Right lobe of liver (tissue), 6 donors: ENCODE results near the gene KMT5B. TPM values are rescaled to one million over a fixed set of nuclear protein-coding genes. Genes with fewer than 3 reads are reported as not detected.

Experiments
- ATAC-seq, 4 donors: fragments of 200-7000 bp; cut with Tn5 transposase; one replicate each; pipeline ENCODE4 v1.9.1; 2020; ENCODE audit warnings: mild to moderate bottlenecking in 4 of 4, moderate library complexity in 4 of 4
- DNase-seq, 3 donors: peaks; one replicate each; pipeline ENCODE4 v3.0.0-alpha.2; 2020
- H3K27ac ChIP-seq, 3 donors: fragments of 200-600 bp; one replicate each; pipeline ENCODE4 v1.8.0; 2022
- H3K27me3 ChIP-seq, 2 donors: fragments of 200-600 bp; one replicate each; pipeline ENCODE4 v1.8.0; 2022
- H3K36me3 ChIP-seq, 4 donors: fragments of 200-600 bp; sonication (generic) in 1 of 4; one replicate each; pipeline versions ENCODE4 v1.5.1 to v1.8.0; 2017 to 2022; ENCODE audit warnings: control low read depth in 1 of 4
- H3K4me1 ChIP-seq, 4 donors: fragments of 200-600 bp; sonication (generic) in 1 of 4; one replicate each; pipeline versions ENCODE4 v1.5.1 to v1.8.0; 2017 to 2022; ENCODE audit warnings: control low read depth in 1 of 4
- H3K4me3 ChIP-seq, 3 donors: fragments of 200-600 bp; one replicate each; pipeline ENCODE4 v1.8.0; 2022
- H3K9me3 ChIP-seq, 4 donors: fragments of 200-600 bp; sonication (generic) in 1 of 4; one replicate each; pipeline versions ENCODE4 v1.5.1 to v1.8.0; 2017 to 2022; ENCODE audit warnings: control low read depth in 1 of 4
- CTCF ChIP-seq, 4 donors: fragments of 200-600 bp in 3 of 4; fragments of 450-650 bp in 1 of 4; IDR thresholded peaks; one replicate each; pipeline versions ENCODE4 v1.5.1 to v1.8.0; 2016 to 2022; ENCODE audit warnings: antibody characterized with exemption in 4 of 4, mild to moderate bottlenecking in 2 of 4
- POLR2A ChIP-seq: fragments of 450-650 bp; IDR thresholded peaks from one replicate; pipeline ENCODE4 v1.6.1; 2017; ENCODE audit warnings: antibody characterized with exemption, mild to moderate bottlenecking
- WGBS: methylation state at CpG from one replicate; pipeline ENCODE4 v1.1.6; 2018; ENCODE audit warnings: low coverage, low lambda C conversion rate; ENCODE audit not compliant: insufficient coverage; ENCODE audit errors: missing lambda C conversion rate; 5-methylcytosine and 5-hydroxymethylcytosine counted together
- intact Hi-C, 2 donors: fragments of 100-400 bp; cut with DNase I; formaldehyde crosslinking; loops; one replicate each; pipeline versions ENCODE4 v1.11.2 to v1.14.1; 2022
- total RNA-seq, 6 experiments: library from RNA; depleted of rRNA in 2 of 6; stranded (reverse); fragments of >200 nt in 2 of 6; fragmentation: NEBNext Ultra II Directional in 3 of 6; extraction: Animal tissue kit (Norgen Biotek cat#: 25700) in 3 of 6; gene quantifications; one replicate each; pipeline versions ENCODE4 v1.1.0 to v1.2.4, GENCODE V29; 2016 to 2023
- donor health status: DM: no; HTN: yes; CAD: no.
- donor health status: DM: no; HTN: no; CAD: no.
- donor health status: DM: no; HTN: no; CAD: no.
- donor health status: DM: no; HTN: yes; CAD: no.
- donor health status: DM: no; HTN: yes; CAD: no.

Gene KMT5B
- total RNA-seq, 6 experiments from 2014 or later, result 14.3 to 25.9 (median 17.6) TPM

- Histone ChIP-seq H3K36me3 (no peaks in the 10 kb centered on the region), H3K9me3 (no peaks in the 10 kb centered on the region), H3K27ac (no peak overlapping the region), H3K27me3 (no peaks in the 10 kb centered on the region), H3K4me1 (no peaks in the 10 kb centered on the region), H3K4me3 (no peak overlapping the region)
- no peak for ATAC-seq
- no peak for TF ChIP-seq POLR2A
- TF ChIP-seq CTCF (IDR thresholded peaks at IDR 0.05), result no peak
- WGBS, result 73% methylated on average over 6 of the region's 6 CpGs
- no peak for DNase-seq
- intact Hi-C loops, result no loop called here
These were observed 10.2 kb upstream of the KMT5B start for GRCh38 chr11:68223275-68223674.

DNA sequence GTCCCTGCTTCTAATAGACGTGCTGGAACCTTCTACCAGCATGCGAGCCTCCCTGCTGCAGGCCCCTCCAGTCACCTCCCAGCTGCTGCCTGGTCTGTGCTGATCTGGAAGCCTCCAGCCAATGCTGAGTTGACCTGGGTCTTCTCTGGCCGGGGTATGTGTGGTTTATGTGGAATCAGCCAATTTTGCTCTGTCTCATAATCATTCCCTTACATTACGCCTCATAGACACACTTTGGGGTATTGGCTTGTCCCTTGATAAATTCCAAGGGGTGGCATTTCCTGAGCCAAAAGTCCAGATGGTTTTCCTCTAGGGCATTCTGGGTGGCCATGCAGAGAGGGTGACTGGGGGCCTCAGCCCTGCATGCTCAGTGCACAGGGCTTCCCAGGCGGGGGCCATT lies 8.3 kb upstream of the KMT5B start:
- no peaks in the 10 kb centered on the region for H3K9me3 ChIP-seq
- H3K27ac ChIP-seq, result no peak overlapping the region
- ATAC-seq, result no peak
- H3K4me1 ChIP-seq, result no peaks in the 10 kb centered on the region
- H3K27me3 ChIP-seq, result no peaks in the 10 kb centered on the region
- no peak for DNase-seq
- WGBS, result 69% methylated on average over 3 of the region's 5 CpGs
- H3K36me3 ChIP-seq, result no peaks in the 10 kb centered on the region
- intact Hi-C loops, result no loop called here
- TF ChIP-seq CTCF (IDR thresholded peaks at IDR 0.05), result no peak
- no peak for TF ChIP-seq POLR2A
- H3K4me3 ChIP-seq, result no peak overlapping the region

DNA sequence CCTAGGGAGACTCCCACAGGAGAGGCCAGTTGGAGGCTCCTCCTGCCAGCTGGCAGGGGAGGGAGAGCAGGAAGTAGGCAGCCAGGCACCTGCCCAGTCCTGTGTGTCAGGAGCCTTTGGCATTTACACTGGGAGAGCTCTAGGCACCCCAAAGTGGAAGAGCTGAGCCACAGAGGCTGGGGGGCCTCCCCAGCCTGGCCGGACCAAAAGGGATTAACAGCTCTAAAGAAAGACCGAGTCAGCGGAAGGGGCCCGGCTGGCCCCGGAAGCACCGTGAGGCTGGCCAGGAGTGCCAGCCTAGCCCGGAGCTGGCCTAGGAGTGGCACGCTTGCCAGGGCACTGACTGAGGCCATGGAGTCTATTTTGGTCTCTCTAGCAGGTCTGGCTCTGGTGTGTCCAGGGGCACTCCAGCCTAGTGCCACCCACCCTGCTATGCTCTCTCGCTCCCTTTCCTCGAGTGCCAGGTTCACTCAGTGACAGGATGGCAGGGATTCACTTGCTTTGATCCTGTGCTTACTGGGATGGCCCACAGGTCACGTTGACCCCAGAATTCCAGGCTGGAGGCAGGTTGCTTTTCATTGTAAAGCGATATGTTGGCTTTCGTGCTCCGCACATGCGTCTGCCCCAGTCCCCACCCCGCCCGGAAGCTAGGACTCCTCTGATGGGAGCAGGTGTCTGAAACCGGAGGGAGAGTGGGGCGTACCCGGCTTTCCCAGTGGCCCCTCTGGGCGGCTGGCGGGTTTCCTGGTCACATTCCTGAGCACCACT lies 3.3 kb upstream of the KMT5B start:
- 97% methylated on average over 5 of the region's 22 CpGs for WGBS
- Histone ChIP-seq H3K27ac (no peak overlapping the region), H3K4me1 (peaks cover 0 to 20% (median 5%) of the 10 kb centered on the region in 4 donors), H3K27me3 (no peaks in the 10 kb centered on the region), H3K9me3 (no peaks in the 10 kb centered on the region), H3K4me3 (no peak overlapping the region), H3K36me3 (no peaks in the 10 kb centered on the region)
- TF ChIP-seq CTCF (IDR thresholded peaks at IDR 0.05) (no peak), POLR2A (no peak)
- intact Hi-C loops, result loop anchor here in 1 of 2 donors (10.0 kb wide), 1 partner anchor 78 kb away; no protein-coding TSS in a partner anchor
- DNase-seq, result peak; percentile 51 to 64 (median 63)
- ATAC-seq, result peak; percentile 12 to 50 (median 34)

- H3K9me3 ChIP-seq, result no peaks in the 10 kb centered on the region
- TF ChIP-seq POLR2A (no peak), CTCF (IDR thresholded peaks at IDR 0.05) (no peak)
- 77% methylated on average over 3 of the region's 6 CpGs for WGBS
- intact Hi-C loops, result loop anchor here in 1 of 2 donors (10.0 kb wide), 1 partner anchor 79 kb away; no protein-coding TSS in a partner anchor
- no peaks in the 10 kb centered on the region for H3K27me3 ChIP-seq
- ATAC-seq, result no peak
- no peaks in the 10 kb centered on the region for H3K36me3 ChIP-seq
- H3K4me3 ChIP-seq, result no peak overlapping the region
- no peak for DNase-seq
- H3K27ac ChIP-seq, result no peak overlapping the region
- peaks cover 0 to 27% (median 7%) of the 10 kb centered on the region in 4 donors for H3K4me1 ChIP-seq
These were observed 2.6 kb upstream of the KMT5B start for GRCh38 chr11:68215524-68216170.
